Loucy (cell line): ENCODE measurements around the gene GSTO1.

Experiments used
- CTCF ChIP-seq: fragments of 200-600 bp; sonication (generic); conservative IDR thresholded peaks from 2 replicates; pipeline ENCODE4 v1.5.1; 2014; ENCODE audit warnings: mild to moderate bottlenecking, antibody characterized with exemption, low read length
- EZH2phosphoT487 ChIP-seq: fragments of 200-600 bp; IDR thresholded peaks from 2 replicates; pipeline ENCODE4 v1.6.1; 2018; ENCODE audit warnings: antibody characterized with exemption, mild to moderate bottlenecking, moderate library complexity, borderline replicate concordance

GRCh38 chr10:104303594-104304355 is 49.1 kb downstream of the GSTO1 start:
- TF ChIP-seq CTCF: no peak
- no peak for TF ChIP-seq EZH2phosphoT487
